ENCODE results near the gene STIM2. TPM values are rescaled to one million over a fixed set of nuclear protein-coding genes. Genes with fewer than 3 reads are reported as not detected.

STIM2 gene
- total and polyA plus RNA-seq, 2 donors (not counting 3 experiments of a cell fraction or from before 2014, with no cell fraction given) = 21.0 to 21.2 TPM

DNA sequence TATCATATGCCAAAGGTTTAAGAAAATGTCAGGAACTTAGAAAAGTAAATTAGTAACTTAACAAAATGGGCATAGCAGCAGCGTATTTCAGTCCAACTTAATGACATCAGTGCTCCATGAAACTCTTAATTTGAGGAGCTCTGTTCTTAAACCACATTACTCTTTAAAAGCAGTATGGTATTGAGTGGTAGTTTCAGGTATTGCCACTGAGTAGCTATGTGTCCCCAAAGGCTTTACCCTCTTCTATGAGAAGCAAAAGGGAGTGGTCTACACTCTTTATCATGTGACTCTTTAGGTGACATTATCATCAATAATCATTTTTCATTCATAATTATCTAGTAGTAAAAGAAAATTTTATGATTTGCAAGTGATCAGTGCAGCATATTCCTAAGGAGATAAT, 158.3 kb downstream of the STIM2 start:
- Histone ChIP-seq H4K20me1 (replicated peaks; ENCODE audit: control insufficient read depth, extremely low read depth, insufficient read depth, low read length) (no peaks in the 10 kb centered on the region), H3K4me2 (ENCODE audit: insufficient read depth, low read length) (no peak overlapping the region), H3K36me3 (ENCODE audit: control insufficient read depth in 2 of 2, extremely low read depth in 1 of 2, insufficient read depth in 2 of 2, low read length in 2 of 2) (no peaks in the 10 kb centered on the region), H3K27me3 (ENCODE audit: control insufficient read depth in 2 of 2, insufficient read depth in 2 of 2, low read length in 2 of 2) (no peaks in the 10 kb centered on the region), H3K79me2 (ENCODE audit: control insufficient read depth, insufficient read depth, low read length) (no peaks in the 10 kb centered on the region), H3K9me1 (replicated peaks; ENCODE audit: control insufficient read depth, extremely low read depth, insufficient read depth, low read length) (no peaks in the 10 kb centered on the region), H3K4me1 (ENCODE audit: control insufficient read depth, extremely low read depth, insufficient read depth, low read length) (no peaks in the 10 kb centered on the region), H3K4me3 (replicated peaks in 1 of 3; ENCODE audit: insufficient read depth in 1 of 3, low read depth in 1 of 3, low read length in 3 of 3) (no peak overlapping the region), H3K9me3 (replicated peaks; ENCODE audit: control insufficient read depth, insufficient read depth, low read length) (no peaks in the 10 kb centered on the region), H3K9ac (replicated peaks; ENCODE audit: extremely low read depth, insufficient read depth, low read length) (no peak overlapping the region), H3K27ac (ENCODE audit: insufficient read depth, low read depth, low read length) (no peak overlapping the region), H2AFZ (ENCODE audit: low read depth, low read length) (no peak overlapping the region)
- CTCF ChIA-PET = no interaction called here
- FAIRE-seq (no peak), DNase-seq (ENCODE audit: low read depth, low spot score) (no peak)
- dilution Hi-C loops (cut with MboI; ENCODE audit: extremely low pct_ligation_motif_present, low sequenced_read_pairs) = no loop called here
- intact Hi-C loops (cut with micrococcal nuclease) = no loop called here
- POLR2A ChIA-PET = no interaction called here
- BruUV-seq (replicated peaks) = no TSS peak
- no peak for TF ChIP-seq POLR2AphosphoS5 (IDR thresholded peaks at IDR 0.05; ENCODE audit: insufficient read depth, low read depth, low read length)
- TF ChIP-seq POLR2A (IDR thresholded peaks at IDR 0.05; ENCODE audit: low read depth, low read length) = no peak

DNA sequence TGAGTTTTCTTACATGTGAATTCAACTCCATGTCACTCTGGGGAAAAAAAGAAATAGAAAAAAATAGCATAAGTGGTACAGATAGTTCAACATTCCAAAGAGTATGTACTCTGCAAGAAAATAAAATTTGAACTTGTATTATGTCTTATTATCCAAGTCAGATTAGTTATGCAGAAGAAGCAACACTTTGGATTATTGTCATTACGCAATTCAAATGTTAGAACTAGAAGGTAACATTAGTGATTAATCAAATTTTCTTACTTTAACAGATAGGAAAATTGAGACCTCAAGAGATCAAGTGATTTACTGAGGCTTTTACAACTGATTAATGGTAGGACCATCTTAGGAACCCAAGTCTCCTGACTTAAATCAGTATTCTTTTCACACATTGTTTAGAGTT, 159.1 kb downstream of the STIM2 start:
- DNase-seq (ENCODE audit: low read depth, low spot score) (no peak), FAIRE-seq (no peak)
- no peaks in the 10 kb centered on the region for H3K9me3 ChIP-seq (replicated peaks; ENCODE audit: control insufficient read depth, insufficient read depth, low read length)
- no peak overlapping the region for H3K4me2 ChIP-seq (ENCODE audit: insufficient read depth, low read length)
- no peaks in the 10 kb centered on the region for H3K36me3 ChIP-seq (ENCODE audit: control insufficient read depth in 2 of 2, extremely low read depth in 1 of 2, insufficient read depth in 2 of 2, low read length in 2 of 2)
- intact Hi-C loops (cut with micrococcal nuclease) = no loop called here
- CTCF ChIA-PET = interaction anchor here (0.6 kb wide), 1 partner anchor 409 kb away, joined by 3 read pairs; no protein-coding TSS in a partner anchor
- no peak overlapping the region for H3K4me3 ChIP-seq (replicated peaks in 1 of 3; ENCODE audit: insufficient read depth in 1 of 3, low read depth in 1 of 3, low read length in 3 of 3)
- no peaks in the 10 kb centered on the region for H3K9me1 ChIP-seq (replicated peaks; ENCODE audit: control insufficient read depth, extremely low read depth, insufficient read depth, low read length)
- BruUV-seq (replicated peaks) = no TSS peak
- H3K4me1 ChIP-seq (ENCODE audit: control insufficient read depth, extremely low read depth, insufficient read depth, low read length) = no peaks in the 10 kb centered on the region
- no peak overlapping the region for H3K9ac ChIP-seq (replicated peaks; ENCODE audit: extremely low read depth, insufficient read depth, low read length)
- H3K27ac ChIP-seq (ENCODE audit: insufficient read depth, low read depth, low read length) = no peak overlapping the region
- POLR2A ChIA-PET = no interaction called here
- no peaks in the 10 kb centered on the region for H3K27me3 ChIP-seq (ENCODE audit: control insufficient read depth in 2 of 2, insufficient read depth in 2 of 2, low read length in 2 of 2)
- H4K20me1 ChIP-seq (replicated peaks; ENCODE audit: control insufficient read depth, extremely low read depth, insufficient read depth, low read length) = no peaks in the 10 kb centered on the region
- TF ChIP-seq MYC (IDR thresholded peaks at IDR 0.05; ENCODE audit: low read depth, low read length) (no peak), POLR2A (IDR thresholded peaks at IDR 0.05; ENCODE audit: low read depth, low read length) (no peak), EZH2 (IDR thresholded peaks at IDR 0.05; ENCODE audit: borderline replicate concordance, low read depth, low read length, severe bottlenecking) (no peak), POLR2AphosphoS5 (IDR thresholded peaks at IDR 0.05; ENCODE audit: insufficient read depth, low read depth, low read length) (no peak), GATA2 (IDR thresholded peaks at IDR 0.05; ENCODE audit: insufficient read depth, insufficient read length, low read depth, low read length) (no peak), FOS (IDR thresholded peaks at IDR 0.05; ENCODE audit: borderline replicate concordance, insufficient read depth, low read length) (no peak), JUN (IDR thresholded peaks at IDR 0.05; ENCODE audit: borderline replicate concordance, insufficient read depth, insufficient read length, low read depth) (no peak)
- TF ChIP-seq, protein P1, sequence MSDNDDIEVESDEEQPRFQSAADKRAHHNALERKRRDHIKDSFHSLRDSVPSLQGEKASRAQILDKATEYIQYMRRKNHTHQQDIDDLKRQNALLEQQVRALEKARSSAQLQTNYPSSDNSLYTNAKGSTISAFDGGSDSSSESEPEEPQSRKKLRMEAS (IDR thresholded peaks at IDR 0.05; ENCODE audit: insufficient read depth, insufficient read length) = no peak
- TF ChIP-seq, protein P2, sequence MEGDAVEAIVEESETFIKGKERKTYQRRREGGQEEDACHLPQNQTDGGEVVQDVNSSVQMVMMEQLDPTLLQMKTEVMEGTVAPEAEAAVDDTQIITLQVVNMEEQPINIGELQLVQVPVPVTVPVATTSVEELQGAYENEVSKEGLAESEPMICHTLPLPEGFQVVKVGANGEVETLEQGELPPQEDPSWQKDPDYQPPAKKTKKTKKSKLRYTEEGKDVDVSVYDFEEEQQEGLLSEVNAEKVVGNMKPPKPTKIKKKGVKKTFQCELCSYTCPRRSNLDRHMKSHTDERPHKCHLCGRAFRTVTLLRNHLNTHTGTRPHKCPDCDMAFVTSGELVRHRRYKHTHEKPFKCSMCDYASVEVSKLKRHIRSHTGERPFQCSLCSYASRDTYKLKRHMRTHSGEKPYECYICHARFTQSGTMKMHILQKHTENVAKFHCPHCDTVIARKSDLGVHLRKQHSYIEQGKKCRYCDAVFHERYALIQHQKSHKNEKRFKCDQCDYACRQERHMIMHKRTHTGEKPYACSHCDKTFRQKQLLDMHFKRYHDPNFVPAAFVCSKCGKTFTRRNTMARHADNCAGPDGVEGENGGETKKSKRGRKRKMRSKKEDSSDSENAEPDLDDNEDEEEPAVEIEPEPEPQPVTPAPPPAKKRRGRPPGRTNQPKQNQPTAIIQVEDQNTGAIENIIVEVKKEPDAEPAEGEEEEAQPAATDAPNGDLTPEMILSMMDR (IDR thresholded peaks at IDR 0.05; ENCODE audit: extremely low read depth in 1 of 2, insufficient read depth in 1 of 2, low read depth in 1 of 2, low read length in 2 of 2) = no peak
- dilution Hi-C loops (cut with MboI; ENCODE audit: extremely low pct_ligation_motif_present, low sequenced_read_pairs) = no loop called here
- H3K79me2 ChIP-seq (ENCODE audit: control insufficient read depth, insufficient read depth, low read length) = no peaks in the 10 kb centered on the region
- H2AFZ ChIP-seq (ENCODE audit: low read depth, low read length) = no peak overlapping the region

Data from endothelial cell of umbilical vein (primary cell).